IPS-11a (cell line): ENCODE measurements around the gene FAM9A.

ENCODE experiments used
- H3K4me3 ChIP-seq: one replicate; pipeline ENCODE4 v1.5.1; 2013; ENCODE audit warnings: low read depth, low read length, control low read depth

Gene FAM9A

GRCh38 chrX:8801041-8801599 lies at the start of gene FAM9A:
TSS of gene FAM9A (minus strand) at chrX:8801383. CDS start at chrX:8800171, 1,212 bp downstream.
- no peak within 1 kb of the TSS for H3K4me3 ChIP-seq

GRCh38 chrX:8850478-8850877 lies 49.3 kb upstream of the FAM9A start:
- no peak overlapping the region for H3K4me3 ChIP-seq

- H3K4me3 ChIP-seq = no peak overlapping the region
These were observed 48.8 kb upstream of the FAM9A start for GRCh38 chrX:8849945-8850344.

GRCh38 chrX:8849458-8849857 lies 48.3 kb upstream of the FAM9A start:
- H3K4me3 ChIP-seq = no peak overlapping the region

GRCh38 chrX:8848911-8849310 lies 47.7 kb upstream of the FAM9A start:
- no peak overlapping the region for H3K4me3 ChIP-seq

GRCh38 chrX:8848441-8848840 lies 47.3 kb upstream of the FAM9A start:
- H3K4me3 ChIP-seq = no peak overlapping the region

GRCh38 chrX:8847360-8847759 lies 46.2 kb upstream of the FAM9A start:
- no peak overlapping the region for H3K4me3 ChIP-seq

GRCh38 chrX:8846266-8846665 lies 45.1 kb upstream of the FAM9A start:
- H3K4me3 ChIP-seq = no peak overlapping the region

GRCh38 chrX:8845469-8845868 lies 44.3 kb upstream of the FAM9A start:
- H3K4me3 ChIP-seq = no peak overlapping the region

- no peak overlapping the region for H3K4me3 ChIP-seq
These were observed 43.9 kb upstream of the FAM9A start for GRCh38 chrX:8845060-8845459.

GRCh38 chrX:8844157-8844556 lies 43.0 kb upstream of the FAM9A start:
- no peak overlapping the region for H3K4me3 ChIP-seq

- no peak overlapping the region for H3K4me3 ChIP-seq
These were observed 40.7 kb upstream of the FAM9A start for GRCh38 chrX:8841911-8842310.

GRCh38 chrX:8834392-8834791 lies 33.2 kb upstream of the FAM9A start:
- H3K4me3 ChIP-seq = no peak overlapping the region

GRCh38 chrX:8832582-8833378 lies 31.6 kb upstream of the FAM9A start:
- no peak overlapping the region for H3K4me3 ChIP-seq

- H3K4me3 ChIP-seq = no peak overlapping the region
These were observed 22.5 kb upstream of the FAM9A start for GRCh38 chrX:8823698-8824097.

- H3K4me3 ChIP-seq = no peak overlapping the region
These were observed 20.8 kb upstream of the FAM9A start for GRCh38 chrX:8822002-8822401.

GRCh38 chrX:8820910-8821527 lies 19.8 kb upstream of the FAM9A start:
- no peak overlapping the region for H3K4me3 ChIP-seq

- H3K4me3 ChIP-seq = no peak overlapping the region
These were observed 14.4 kb upstream of the FAM9A start for GRCh38 chrX:8815460-8816065.

GRCh38 chrX:8813036-8813435 lies 11.9 kb upstream of the FAM9A start:
- H3K4me3 ChIP-seq = no peak overlapping the region

- no peak overlapping the region for H3K4me3 ChIP-seq
These were observed 10.4 kb upstream of the FAM9A start for GRCh38 chrX:8811611-8812010.

GRCh38 chrX:8808661-8809060 lies 7.5 kb upstream of the FAM9A start:
- H3K4me3 ChIP-seq = no peak overlapping the region

GRCh38 chrX:8805974-8806373 lies 4.8 kb upstream of the FAM9A start:
- H3K4me3 ChIP-seq = no peak overlapping the region
